HT1080 (cell line): ENCODE data around the gene ZBTB12. TPM values are rescaled to one million over a fixed set of nuclear protein-coding genes. Genes with fewer than 3 reads are reported as not detected.

Experiments used
- DNase-seq: peaks from one replicate; pipeline ENCODE4 v3.0.0-alpha.2; 2015; ENCODE audit warnings: low read depth
- total RNA-seq: library from RNA; depleted of rRNA; stranded (reverse); fragments of >200 nt; shearing (Covaris generic); gene quantifications from 2 replicates; pipeline ENCODE4 v1.2.3, GENCODE V29; 2014

Gene ZBTB12
- total RNA-seq, 1 experiment from 2014 or later, result 15.1 TPM

- DNase-seq, result peak; percentile 75
These were observed 4.1 kb downstream of the ZBTB12 start, which contains the start of gene EHMT2 for GRCh38 chr6:31897612-31898382. Gene EHMT2 (minus strand): TSS chr6:31897698. CDS start chr6:31897677, 21 bp downstream.

GRCh38 chr6:31896856-31897611 is 4.9 kb downstream of the ZBTB12 start:
- DNase-seq, result no peak

- DNase-seq, result no peak
These were observed 5.4 kb downstream of the ZBTB12 start for GRCh38 chr6:31896493-31896855.

- DNase-seq, result no peak
These were observed 9.1 kb downstream of the ZBTB12 start for GRCh38 chr6:31892821-31893220.

- DNase-seq, result no peak
These were observed 12.4 kb downstream of the ZBTB12 start for GRCh38 chr6:31889331-31889972.

- no peak for DNase-seq
These were observed 13.3 kb downstream of the ZBTB12 start for GRCh38 chr6:31888276-31889258.

GRCh38 chr6:31887173-31888007 is 14.5 kb downstream of the ZBTB12 start:
- DNase-seq, result no peak

- no peak for DNase-seq
These were observed 15.3 kb downstream of the ZBTB12 start for GRCh38 chr6:31886541-31886991.

GRCh38 chr6:31884528-31885035 is 17.3 kb downstream of the ZBTB12 start:
- no peak for DNase-seq

GRCh38 chr6:31883676-31884075 is 18.2 kb downstream of the ZBTB12 start:
- DNase-seq, result no peak

GRCh38 chr6:31882344-31882743 is 19.5 kb downstream of the ZBTB12 start:
- DNase-seq, result peak; percentile 35

- DNase-seq, result no peak
These were observed 20.6 kb downstream of the ZBTB12 start for GRCh38 chr6:31881136-31881859.

GRCh38 chr6:31880616-31881015 is 21.3 kb downstream of the ZBTB12 start:
- DNase-seq, result no peak

GRCh38 chr6:31879901-31880300 is 22.0 kb downstream of the ZBTB12 start:
- no peak for DNase-seq

GRCh38 chr6:31879143-31879542 is 22.7 kb downstream of the ZBTB12 start:
- no peak for DNase-seq

GRCh38 chr6:31878726-31879125 is 23.2 kb downstream of the ZBTB12 start, which contains the start of gene SLC44A4:
Gene SLC44A4 (minus strand): TSS chr6:31878997. CDS start chr6:31878980, 17 bp downstream.
- DNase-seq, result no peak

GRCh38 chr6:31878222-31878621 is 23.7 kb downstream of the ZBTB12 start:
- DNase-seq, result no peak

- no peak for DNase-seq
These were observed 24.2 kb downstream of the ZBTB12 start for GRCh38 chr6:31877651-31878161.
